GM15510 (cell line): ENCODE data around the gene HMCN1.

Experiments used
- POLR2A ChIP-seq: IDR thresholded peaks from 3 replicates; pipeline ENCODE4 v1.6.1; 2011; ENCODE audit warnings: borderline replicate concordance; ENCODE audit not compliant: insufficient read length; ENCODE audit errors: extremely low read depth

HMCN1 gene

DNA sequence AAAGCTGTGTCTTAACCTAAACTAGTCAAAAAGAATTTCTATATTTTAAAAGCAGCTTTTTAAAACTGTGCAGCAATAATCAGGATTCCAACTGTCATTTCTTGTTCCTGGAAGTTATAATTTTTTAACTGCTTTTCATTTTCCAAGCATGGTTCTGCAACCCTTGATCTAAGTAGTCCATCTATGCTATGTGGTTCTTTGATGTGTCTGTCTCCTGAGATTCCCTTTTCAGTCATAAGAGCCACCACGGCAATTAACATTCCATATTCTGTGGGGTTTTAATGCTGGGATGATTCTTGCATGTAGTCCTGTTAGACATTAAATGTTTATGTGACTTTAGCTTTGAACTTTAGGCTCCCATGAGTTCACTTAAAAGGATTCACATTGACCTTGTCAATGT is 420.5 kb downstream of the HMCN1 start:
- no peak for TF ChIP-seq POLR2A

DNA sequence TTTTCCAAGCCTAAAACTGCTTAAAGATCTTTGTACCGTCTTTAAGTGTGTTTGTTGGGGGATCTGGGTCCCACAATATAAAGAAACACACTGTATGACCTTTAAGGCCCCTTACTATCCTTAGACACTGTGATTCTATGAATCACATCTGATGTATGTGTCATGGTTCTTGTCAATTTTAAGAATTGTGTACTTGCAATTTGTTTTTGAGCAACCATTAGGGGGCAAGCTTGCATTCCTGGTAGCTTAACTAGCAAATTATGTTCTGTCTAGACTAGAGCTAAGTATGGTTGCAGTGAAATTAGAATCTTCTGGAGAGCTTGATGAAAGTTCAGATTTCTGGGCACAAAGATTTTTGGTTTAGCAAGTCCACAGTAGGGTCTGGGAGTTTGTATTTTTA is 421.4 kb downstream of the HMCN1 start:
- TF ChIP-seq POLR2A: no peak

DNA sequence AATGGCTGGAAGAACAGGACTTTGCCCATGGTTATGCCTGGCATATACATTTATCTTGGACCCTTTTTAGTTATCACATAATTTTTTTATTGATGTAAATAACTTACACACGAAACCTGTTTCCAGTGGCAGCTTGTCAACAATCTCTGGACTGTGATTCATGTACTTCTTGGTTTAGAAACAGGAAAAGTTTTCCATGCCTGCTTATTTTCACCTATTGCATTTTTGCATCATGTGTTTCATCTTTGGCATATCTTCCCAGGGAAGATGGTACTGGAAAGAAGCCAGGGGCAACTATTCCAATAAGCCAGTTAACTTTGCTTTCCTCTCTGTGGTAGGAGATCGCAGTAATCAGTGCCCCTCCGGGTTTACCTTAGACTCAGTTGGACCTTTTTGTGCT is 430.6 kb downstream of the HMCN1 start:
- TF ChIP-seq POLR2A: no peak

DNA sequence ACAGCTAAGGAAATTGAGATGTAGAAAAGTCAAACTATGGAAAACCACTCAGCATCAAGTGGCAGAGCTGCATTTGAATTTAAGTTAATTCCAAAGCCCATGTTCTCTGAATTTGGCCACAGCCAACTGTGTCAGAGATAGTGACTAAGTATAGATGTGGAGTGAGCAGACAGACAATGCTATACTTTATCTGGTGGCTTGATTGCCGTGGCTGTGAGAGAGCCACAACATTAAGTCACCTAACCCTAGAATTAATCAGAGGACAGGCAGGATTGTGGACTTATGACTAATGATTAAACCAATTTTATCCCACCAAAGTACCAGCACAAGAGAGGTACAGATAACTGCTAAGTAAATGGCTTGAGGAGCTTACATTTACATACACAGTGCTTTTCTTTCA is 431.1 kb downstream of the HMCN1 start:
- TF ChIP-seq POLR2A: no peak

DNA sequence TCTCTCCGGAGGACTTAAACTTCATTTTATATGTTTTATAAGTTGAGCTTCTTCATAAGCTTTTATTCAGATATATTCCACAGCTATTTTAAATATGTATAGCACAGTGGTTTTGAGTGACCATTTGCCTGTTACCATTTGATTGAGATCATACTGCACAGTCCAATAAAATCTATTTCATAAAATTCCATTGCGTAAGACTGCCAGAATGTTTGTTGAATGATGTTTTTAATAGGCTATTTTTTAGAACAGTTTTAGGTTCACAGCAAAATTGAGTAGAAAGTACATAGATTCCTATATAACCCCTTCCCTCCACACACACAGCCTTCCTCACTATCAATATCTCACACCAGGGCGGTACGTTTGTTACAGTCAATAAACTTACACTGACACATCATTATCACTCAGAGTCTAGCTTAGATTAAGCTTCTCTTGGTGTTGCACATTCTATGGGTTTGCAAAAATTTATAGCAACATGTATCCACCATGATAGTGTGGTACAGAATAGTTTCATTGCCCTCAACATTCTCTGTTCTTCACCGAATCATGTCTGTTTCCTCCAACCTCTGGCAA is 433.0 kb downstream of the HMCN1 start:
- TF ChIP-seq POLR2A: no peak

DNA sequence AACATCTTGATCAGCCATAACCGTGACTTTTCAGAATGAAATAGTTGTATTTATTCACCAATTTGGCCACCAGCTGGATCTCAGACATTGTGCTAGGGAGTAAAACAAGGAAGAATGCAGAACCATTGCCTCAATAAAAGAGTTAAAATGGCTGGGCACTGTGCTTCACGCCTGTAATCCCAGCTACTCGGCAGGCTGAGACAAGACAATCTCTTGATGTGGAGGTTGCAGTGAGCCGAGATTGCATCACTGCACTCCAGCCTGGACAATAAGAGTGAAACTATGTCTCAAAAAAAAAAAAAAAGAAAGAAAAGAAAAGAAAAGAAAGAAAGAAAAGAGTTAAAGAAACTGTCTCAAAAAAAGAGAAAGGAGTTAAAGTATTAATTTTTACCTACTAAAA is 441.4 kb downstream of the HMCN1 start:
- TF ChIP-seq POLR2A: no peak

DNA sequence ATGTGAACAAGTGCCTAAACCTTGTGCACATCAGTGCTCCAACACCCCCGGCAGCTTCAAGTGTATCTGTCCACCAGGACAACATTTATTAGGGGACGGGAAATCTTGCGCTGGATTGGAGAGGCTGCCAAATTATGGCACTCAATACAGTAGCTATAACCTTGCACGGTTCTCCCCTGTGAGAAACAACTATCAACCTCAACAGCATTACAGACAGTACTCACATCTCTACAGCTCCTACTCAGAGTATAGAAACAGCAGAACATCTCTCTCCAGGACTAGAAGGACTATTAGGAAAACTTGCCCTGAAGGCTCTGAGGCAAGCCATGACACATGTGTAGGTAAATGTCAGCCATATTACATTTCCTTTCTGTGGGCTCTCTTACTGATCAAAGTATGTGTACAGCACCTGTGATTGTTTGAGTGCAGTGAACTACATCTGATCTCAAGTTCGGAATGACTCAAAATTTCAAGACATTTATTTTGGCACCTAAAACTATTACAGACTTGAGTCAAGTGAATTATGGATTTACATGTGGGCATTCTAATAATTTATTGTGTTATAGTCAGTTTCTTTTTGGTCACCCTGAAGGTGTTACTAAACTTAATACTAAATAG is 444.3 kb downstream of the HMCN1 start:
- TF ChIP-seq POLR2A: no peak

DNA sequence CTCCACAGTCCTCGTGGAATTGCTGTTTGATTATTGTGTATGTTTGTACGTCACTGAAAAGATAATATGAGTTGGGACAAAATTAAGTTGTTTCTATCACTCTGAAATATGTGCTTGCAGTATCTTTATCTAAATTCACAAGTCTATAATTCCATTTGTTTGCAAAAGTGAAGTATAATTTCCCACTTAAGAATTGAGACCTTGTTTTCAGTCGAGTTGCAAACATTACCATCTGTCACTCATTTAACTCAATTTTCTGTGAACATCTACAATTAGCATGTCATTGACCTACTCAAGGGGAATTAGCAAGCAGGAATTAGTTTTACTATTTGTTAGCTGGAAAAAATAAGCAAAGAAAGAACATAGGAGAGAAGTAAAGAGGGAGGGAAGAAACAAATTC is 445.0 kb downstream of the HMCN1 start:
- TF ChIP-seq POLR2A: no peak

DNA sequence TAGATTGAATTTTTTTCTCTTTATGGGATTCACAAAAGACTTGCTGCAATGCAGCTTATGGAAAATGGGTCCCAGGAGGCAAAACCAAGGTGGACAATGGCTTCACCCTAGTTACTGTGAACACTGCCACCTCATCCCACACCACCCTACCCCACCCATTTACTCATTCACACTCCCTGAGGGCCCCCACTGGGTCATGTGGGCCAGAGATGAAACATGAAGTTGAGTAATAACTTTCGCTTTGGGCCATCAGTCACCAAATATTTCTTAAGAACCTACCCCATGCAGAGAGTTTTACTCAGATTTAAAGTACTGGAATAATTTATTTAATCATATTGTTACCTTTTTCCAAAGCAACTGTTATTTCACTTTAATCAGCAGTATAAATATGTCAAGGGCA is 449.0 kb downstream of the HMCN1 start:
- TF ChIP-seq POLR2A: no peak

DNA sequence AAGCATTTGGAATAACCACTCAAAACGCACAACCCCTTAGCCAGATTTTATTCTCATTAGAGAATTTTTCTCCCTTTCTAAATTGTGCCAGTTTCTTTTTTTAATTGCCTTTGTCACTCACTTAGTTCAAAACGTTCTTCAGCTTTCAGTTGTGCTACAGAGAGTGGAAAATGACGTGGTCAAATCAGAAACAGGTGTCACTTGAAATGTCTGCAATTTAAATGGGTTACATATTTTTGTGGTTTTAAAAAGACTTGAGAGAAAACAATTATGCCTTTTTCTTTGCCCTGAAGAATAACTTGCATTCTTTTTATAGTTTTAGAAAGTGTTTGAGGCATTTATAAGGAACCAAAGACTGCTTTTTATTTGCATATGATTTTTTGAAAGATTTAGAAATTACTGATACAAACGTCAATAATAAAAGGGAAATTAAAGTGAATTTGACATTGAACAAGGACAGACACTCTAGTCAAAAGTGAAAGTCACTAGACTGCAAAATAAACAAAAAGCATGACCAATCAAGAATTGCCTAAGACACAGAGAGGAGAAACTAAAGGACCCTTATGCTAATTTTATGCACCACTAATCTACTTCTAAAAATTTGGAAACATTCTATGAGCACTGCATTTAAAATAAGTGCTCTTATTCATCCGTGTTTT is 449.9 kb downstream of the HMCN1 start:
- no peak for TF ChIP-seq POLR2A

DNA sequence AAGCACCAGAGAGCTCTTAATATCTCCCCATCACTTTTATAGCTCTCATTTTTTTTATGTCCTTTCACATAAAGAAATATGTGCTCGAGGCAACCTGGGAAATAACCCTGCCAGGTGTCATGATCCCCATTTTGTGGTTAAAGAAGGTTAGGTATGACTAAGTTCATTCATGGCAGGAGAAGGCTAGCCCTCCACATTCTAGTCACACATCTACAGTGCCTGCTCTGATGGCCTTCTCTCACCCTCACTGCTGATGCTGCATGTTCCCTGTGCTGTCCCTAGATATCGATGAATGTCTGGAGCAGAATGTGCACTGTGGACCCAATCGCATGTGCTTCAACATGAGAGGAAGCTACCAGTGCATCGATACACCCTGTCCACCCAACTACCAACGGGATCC is 453.4 kb downstream of the HMCN1 start:
- TF ChIP-seq POLR2A: no peak

DNA sequence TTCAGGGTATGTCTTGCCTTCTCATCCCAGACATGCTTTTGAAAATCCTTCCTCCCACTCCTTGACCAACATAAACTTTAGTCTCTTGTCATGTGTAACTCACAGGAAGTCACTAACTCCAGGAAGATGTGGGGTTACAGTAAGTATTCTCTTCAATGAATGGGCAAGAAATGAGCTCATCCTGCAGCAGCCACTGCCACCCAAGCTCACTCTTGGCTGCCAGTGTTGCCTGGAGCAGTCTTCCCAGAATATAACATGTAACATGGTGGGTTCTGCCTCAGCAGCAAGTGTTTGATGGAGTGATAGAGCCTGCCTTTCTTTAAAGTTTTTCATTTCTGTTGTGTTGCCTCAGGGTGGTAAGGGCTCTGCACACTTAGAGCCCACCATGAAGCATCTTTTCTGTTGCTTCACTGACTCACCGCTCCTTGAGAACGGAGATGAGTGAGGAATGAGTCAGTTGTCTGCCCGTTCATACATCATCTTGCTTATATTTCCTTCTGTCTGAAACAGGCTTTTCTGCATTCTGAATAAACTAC is 453.9 kb downstream of the HMCN1 start:
- TF ChIP-seq POLR2A: no peak

DNA sequence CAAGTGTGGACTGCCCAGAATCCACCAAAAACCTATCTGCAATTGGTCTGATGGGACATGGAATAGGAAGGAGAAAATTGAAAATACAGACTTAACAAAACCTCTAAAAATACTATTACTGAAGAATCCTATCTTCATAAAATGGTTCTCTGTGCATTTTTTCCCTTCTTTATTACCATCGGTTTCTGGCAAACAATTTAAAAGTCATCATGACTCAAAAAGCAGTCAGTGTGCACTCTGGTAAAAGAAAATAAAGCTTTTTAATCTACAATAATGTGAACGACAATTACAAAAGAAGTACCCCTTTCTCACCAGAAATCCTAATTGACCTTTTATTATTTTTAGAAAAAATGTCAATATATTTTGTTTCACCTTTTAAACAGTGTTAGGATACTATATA is 454.5 kb downstream of the HMCN1 start:
- TF ChIP-seq POLR2A: no peak

DNA sequence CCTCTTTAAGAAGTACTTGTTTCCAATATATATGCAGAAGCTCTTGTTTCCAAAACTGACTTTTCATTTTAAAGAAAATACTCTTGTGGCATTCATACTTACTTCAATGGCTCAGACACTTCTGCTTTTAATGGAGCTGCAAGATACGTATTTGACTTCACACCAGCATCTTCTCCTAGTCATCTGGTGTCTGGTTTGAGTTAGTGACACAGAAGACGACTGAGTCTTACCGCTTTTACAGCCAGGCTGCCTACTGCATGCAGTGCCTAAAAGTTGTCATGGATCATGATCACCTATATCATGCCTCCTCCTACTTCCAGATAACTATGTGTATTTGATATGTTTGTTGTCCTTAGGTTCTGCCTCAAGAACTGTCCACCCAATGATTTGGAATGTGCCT is 455.0 kb downstream of the HMCN1 start:
- no peak for TF ChIP-seq POLR2A

DNA sequence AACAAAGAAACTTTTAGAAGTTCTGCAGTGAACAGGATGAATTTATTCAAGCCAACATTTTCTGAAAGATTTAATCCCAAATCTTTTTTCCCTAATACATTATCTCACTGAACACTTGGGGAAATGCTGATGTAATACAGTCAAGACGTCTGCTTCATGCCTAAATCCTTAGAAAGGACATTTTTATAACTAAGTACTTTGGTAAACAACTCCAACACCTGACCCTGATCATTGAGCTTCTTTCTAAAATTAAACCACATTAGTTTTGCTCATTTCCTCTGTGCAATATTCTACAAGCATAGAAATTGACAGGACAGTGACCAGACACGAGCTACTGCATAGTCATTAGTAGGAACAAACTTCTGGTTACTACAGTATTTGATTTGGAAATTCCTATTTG is 457.3 kb downstream of the HMCN1 start:
- no peak for TF ChIP-seq POLR2A

DNA sequence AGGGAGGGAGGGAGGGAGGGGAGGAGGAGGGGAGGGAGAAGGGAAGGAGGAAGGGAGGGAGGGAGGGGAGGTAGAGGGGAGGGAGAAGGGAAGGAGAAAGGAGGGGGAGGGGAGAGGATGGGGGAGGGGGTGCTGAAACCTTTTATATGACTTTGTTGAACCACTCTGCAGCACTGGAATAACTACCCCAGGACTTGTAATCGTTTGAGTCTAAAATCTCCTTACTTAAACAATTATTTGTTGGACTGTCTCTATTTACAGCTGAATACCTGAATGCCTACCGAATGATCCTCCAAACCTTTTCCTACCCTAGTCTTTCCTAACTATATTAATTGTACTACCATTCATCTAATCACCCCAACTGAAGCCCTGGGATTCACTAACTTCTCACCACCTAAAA is 459.0 kb downstream of the HMCN1 start:
- no peak for TF ChIP-seq POLR2A

DNA sequence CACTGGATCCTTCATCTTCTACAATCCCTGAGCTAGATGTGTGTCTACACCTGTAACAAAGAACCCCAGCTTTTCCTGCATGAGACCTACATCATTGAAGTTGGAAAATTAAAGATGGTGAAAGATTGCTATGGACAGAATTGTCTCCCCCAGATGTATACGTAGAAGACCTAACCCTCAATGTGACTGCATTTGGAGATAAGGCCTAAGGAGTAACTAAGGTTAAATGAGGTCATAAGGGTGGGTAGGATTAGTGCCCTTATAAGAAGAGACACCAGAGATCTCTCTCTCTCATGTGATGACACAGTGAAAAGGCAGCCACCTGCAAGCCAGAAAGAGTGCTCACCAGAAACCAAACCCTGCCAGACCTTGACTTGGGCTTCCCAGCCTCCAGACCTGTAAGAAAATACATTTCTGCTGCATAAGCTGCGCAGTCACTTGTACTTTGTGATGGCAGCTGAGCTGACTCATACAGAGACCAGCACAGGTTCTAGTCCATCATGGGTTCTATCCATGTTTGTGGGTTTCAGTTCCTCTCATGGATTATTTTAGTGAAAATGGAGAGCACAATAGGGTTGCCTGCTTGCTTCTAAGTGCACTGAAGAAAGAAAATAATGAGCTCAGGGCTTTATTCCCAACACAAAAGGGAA is 460.0 kb downstream of the HMCN1 start:
- TF ChIP-seq POLR2A: no peak
